Liver (tissue), 3 donors: ENCODE results near the gene CYB5RL.

Source experiments
- GABPA ChIP-seq, 2 donors: IDR thresholded peaks in 1 of 2; conservative IDR thresholded peaks in 1 of 2; 2 replicates each; pipeline ENCODE4 v1.6.1; 2016; ENCODE audit warnings: antibody characterized with exemption in 2 of 2, mild to moderate bottlenecking in 1 of 2, moderate library complexity in 1 of 2
- JUND ChIP-seq, 2 donors: IDR thresholded peaks; 2 replicates each; pipeline ENCODE4 v1.6.1; 2016; ENCODE audit warnings: antibody characterized with exemption in 2 of 2
- RAD21 ChIP-seq, 2 donors: IDR thresholded peaks; 2 replicates each; pipeline ENCODE4 v1.6.1; 2016; ENCODE audit warnings: antibody characterized with exemption in 2 of 2, mild to moderate bottlenecking in 2 of 2
- SP1 ChIP-seq: IDR thresholded peaks from 2 replicates; pipeline ENCODE4 v1.6.1; 2018; ENCODE audit warnings: antibody characterized with exemption, mild to moderate bottlenecking
- TAF1 ChIP-seq: conservative IDR thresholded peaks from 2 replicates; pipeline ENCODE4 v1.6.1; 2016; ENCODE audit warnings: antibody characterized with exemption, mild to moderate bottlenecking
- TF ChIP-seq, protein P1 (sequence below): IDR thresholded peaks from 2 replicates; pipeline ENCODE4 v1.6.1; 2016; ENCODE audit warnings: antibody characterized with exemption
- TF ChIP-seq, protein P2 (sequence below): IDR thresholded peaks from 2 replicates; pipeline ENCODE4 v1.6.1; 2016; ENCODE audit warnings: antibody characterized with exemption, mild to moderate bottlenecking
- TF ChIP-seq, protein P3 (sequence below): fragments of 150-350 bp; IDR thresholded peaks from 2 replicates; pipeline ENCODE4 v1.5.1; 2017; ENCODE audit warnings: improper control_type of control experiment, low read depth, low read length; ENCODE audit not compliant: missing input control
- TF ChIP-seq, protein P4 (sequence below): IDR thresholded peaks from 2 replicates; pipeline ENCODE4 v1.6.1; 2016; ENCODE audit warnings: antibody characterized with exemption
- TF ChIP-seq, protein P5 (sequence below): IDR thresholded peaks from 2 replicates; pipeline ENCODE4 v1.6.1; 2016; ENCODE audit warnings: antibody characterized with exemption
- donor health status: healthy.
- donor health status: healthy.

DNA sequence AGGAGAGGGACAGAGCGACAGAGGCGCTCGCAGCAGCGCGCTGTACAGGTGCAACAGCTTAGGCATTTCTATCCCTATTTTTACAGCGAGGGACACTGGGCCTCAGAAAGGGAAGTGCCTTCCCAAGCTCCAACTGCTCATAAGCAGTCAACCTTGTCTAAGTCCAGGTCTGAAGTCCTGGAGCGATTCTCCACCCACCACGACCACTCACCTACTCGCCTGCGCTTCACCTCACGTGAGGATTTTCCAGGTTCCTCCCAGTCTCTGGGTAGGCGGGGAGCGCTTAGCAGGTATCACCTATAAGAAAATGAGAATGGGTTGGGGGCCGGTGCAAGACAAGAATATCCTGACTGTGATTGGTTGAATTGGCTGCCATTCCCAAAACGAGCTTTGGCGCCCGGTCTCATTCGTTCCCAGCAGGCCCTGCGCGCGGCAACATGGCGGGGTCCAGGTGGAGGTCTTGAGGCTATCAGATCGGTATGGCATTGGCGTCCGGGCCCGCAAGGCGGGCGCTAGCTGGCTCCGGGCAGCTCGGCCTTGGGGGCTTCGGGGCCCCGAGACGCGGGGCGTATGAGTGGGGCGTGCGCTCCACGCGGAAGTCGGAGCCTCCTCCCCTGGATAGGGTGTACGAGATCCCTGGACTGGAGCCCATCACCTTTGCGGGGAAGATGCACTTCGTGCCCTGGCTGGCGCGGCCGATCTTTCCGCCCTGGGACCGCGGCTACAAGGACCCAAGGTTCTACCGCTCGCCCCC, at the start of gene CYB5RL, which contains the start of gene MRPL37:
- TF ChIP-seq, protein P1, sequence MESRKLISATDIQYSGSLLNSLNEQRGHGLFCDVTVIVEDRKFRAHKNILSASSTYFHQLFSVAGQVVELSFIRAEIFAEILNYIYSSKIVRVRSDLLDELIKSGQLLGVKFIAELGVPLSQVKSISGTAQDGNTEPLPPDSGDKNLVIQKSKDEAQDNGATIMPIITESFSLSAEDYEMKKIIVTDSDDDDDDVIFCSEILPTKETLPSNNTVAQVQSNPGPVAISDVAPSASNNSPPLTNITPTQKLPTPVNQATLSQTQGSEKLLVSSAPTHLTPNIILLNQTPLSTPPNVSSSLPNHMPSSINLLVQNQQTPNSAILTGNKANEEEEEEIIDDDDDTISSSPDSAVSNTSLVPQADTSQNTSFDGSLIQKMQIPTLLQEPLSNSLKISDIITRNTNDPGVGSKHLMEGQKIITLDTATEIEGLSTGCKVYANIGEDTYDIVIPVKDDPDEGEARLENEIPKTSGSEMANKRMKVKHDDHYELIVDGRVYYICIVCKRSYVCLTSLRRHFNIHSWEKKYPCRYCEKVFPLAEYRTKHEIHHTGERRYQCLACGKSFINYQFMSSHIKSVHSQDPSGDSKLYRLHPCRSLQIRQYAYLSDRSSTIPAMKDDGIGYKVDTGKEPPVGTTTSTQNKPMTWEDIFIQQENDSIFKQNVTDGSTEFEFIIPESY, result peak; percentile 26
- TF ChIP-seq, protein P2, sequence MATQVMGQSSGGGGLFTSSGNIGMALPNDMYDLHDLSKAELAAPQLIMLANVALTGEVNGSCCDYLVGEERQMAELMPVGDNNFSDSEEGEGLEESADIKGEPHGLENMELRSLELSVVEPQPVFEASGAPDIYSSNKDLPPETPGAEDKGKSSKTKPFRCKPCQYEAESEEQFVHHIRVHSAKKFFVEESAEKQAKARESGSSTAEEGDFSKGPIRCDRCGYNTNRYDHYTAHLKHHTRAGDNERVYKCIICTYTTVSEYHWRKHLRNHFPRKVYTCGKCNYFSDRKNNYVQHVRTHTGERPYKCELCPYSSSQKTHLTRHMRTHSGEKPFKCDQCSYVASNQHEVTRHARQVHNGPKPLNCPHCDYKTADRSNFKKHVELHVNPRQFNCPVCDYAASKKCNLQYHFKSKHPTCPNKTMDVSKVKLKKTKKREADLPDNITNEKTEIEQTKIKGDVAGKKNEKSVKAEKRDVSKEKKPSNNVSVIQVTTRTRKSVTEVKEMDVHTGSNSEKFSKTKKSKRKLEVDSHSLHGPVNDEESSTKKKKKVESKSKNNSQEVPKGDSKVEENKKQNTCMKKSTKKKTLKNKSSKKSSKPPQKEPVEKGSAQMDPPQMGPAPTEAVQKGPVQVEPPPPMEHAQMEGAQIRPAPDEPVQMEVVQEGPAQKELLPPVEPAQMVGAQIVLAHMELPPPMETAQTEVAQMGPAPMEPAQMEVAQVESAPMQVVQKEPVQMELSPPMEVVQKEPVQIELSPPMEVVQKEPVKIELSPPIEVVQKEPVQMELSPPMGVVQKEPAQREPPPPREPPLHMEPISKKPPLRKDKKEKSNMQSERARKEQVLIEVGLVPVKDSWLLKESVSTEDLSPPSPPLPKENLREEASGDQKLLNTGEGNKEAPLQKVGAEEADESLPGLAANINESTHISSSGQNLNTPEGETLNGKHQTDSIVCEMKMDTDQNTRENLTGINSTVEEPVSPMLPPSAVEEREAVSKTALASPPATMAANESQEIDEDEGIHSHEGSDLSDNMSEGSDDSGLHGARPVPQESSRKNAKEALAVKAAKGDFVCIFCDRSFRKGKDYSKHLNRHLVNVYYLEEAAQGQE, result peak; percentile 40
- TF ChIP-seq, protein P3, sequence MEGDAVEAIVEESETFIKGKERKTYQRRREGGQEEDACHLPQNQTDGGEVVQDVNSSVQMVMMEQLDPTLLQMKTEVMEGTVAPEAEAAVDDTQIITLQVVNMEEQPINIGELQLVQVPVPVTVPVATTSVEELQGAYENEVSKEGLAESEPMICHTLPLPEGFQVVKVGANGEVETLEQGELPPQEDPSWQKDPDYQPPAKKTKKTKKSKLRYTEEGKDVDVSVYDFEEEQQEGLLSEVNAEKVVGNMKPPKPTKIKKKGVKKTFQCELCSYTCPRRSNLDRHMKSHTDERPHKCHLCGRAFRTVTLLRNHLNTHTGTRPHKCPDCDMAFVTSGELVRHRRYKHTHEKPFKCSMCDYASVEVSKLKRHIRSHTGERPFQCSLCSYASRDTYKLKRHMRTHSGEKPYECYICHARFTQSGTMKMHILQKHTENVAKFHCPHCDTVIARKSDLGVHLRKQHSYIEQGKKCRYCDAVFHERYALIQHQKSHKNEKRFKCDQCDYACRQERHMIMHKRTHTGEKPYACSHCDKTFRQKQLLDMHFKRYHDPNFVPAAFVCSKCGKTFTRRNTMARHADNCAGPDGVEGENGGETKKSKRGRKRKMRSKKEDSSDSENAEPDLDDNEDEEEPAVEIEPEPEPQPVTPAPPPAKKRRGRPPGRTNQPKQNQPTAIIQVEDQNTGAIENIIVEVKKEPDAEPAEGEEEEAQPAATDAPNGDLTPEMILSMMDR, result no peak
- TF ChIP-seq GABPA (IDR thresholded peaks at IDR 0.05 in 1 of 2, conservative IDR thresholded peaks at IDR 0.05 in 1 of 2), result peak in 1 of 2 donors; percentile 69
- TF ChIP-seq, protein P4, sequence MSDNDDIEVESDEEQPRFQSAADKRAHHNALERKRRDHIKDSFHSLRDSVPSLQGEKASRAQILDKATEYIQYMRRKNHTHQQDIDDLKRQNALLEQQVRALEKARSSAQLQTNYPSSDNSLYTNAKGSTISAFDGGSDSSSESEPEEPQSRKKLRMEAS, result peak; percentile 45
- peak; percentile 44 for TF ChIP-seq TAF1
- peak; percentile 55 to 56 for TF ChIP-seq RAD21 (IDR thresholded peaks at IDR 0.05)
- TF ChIP-seq JUND (IDR thresholded peaks at IDR 0.05), result no peak
- peak; percentile 80 for TF ChIP-seq SP1
- TF ChIP-seq, protein P5, sequence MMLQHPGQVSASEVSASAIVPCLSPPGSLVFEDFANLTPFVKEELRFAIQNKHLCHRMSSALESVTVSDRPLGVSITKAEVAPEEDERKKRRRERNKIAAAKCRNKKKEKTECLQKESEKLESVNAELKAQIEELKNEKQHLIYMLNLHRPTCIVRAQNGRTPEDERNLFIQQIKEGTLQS, result no peak
